ENCODE results near the gene GMNN.

The GMNN gene

GRCh38 chr6:24743265-24743943 is 31.3 kb upstream of the GMNN start:
- no peaks in the 10 kb centered on the region for H3K4me1 ChIP-seq (ENCODE audit: insufficient read depth, low read length, poor library complexity, severe bottlenecking)
- H3K27me3 ChIP-seq (ENCODE audit: insufficient read depth, low read length, poor library complexity, severe bottlenecking), result no peaks in the 10 kb centered on the region
- H3K9me3 ChIP-seq (ENCODE audit: insufficient read depth, low read depth, low read length), result no peaks in the 10 kb centered on the region
- peak overlapping the region; percentile 57 for H2AFZ ChIP-seq (ENCODE audit: low read length)
- H3K79me2 ChIP-seq (ENCODE audit: insufficient read depth, low read length), result no peaks in the 10 kb centered on the region
- H3F3A ChIP-seq (ENCODE audit: low read depth), result no peaks in the 10 kb centered on the region
- H3K9me2 ChIP-seq (replicated peaks; ENCODE audit: low read depth, low read length), result no peaks in the 10 kb centered on the region
- no peak overlapping the region for H3K9ac ChIP-seq (ENCODE audit: low read depth, low read length, poor library complexity, severe bottlenecking)
- no peaks in the 10 kb centered on the region for H4K20me1 ChIP-seq (ENCODE audit: insufficient read depth, low read length, poor library complexity, severe bottlenecking)
- TF ChIP-seq CTCF (conservative IDR thresholded peaks at IDR 0.05; ENCODE audit: low read length) (no peak), EZH2phosphoT487 (IDR thresholded peaks at IDR 0.05; ENCODE audit: borderline replicate concordance) (no peak)
- no peak overlapping the region for H3K4me2 ChIP-seq (ENCODE audit: low read depth, low read length, poor library complexity, severe bottlenecking)
- H3K4me3 ChIP-seq (ENCODE audit: low read length, poor library complexity, severe bottlenecking), result no peak overlapping the region
- H3K36me3 ChIP-seq (ENCODE audit: insufficient read depth, low read length), result no peaks in the 10 kb centered on the region

GRCh38 chr6:24743944-24744335 is 30.8 kb upstream of the GMNN start:
- H2AFZ ChIP-seq (ENCODE audit: low read length), result peak overlapping the region; percentile 57; the same call in 1 of the 2 replicates
- no peaks in the 10 kb centered on the region for H3K27me3 ChIP-seq (ENCODE audit: insufficient read depth, low read length, poor library complexity, severe bottlenecking)
- H4K20me1 ChIP-seq (ENCODE audit: insufficient read depth, low read length, poor library complexity, severe bottlenecking), result no peaks in the 10 kb centered on the region
- no peaks in the 10 kb centered on the region for H3K9me2 ChIP-seq (replicated peaks; ENCODE audit: low read depth, low read length)
- H3K36me3 ChIP-seq (ENCODE audit: insufficient read depth, low read length), result no peaks in the 10 kb centered on the region
- H3F3A ChIP-seq (ENCODE audit: low read depth), result no peaks in the 10 kb centered on the region
- H3K4me1 ChIP-seq (ENCODE audit: insufficient read depth, low read length, poor library complexity, severe bottlenecking), result no peaks in the 10 kb centered on the region
- H3K9me3 ChIP-seq (ENCODE audit: insufficient read depth, low read depth, low read length), result no peaks in the 10 kb centered on the region
- H3K4me2 ChIP-seq (ENCODE audit: low read depth, low read length, poor library complexity, severe bottlenecking), result no peak overlapping the region
- no peaks in the 10 kb centered on the region for H3K79me2 ChIP-seq (ENCODE audit: insufficient read depth, low read length)
- TF ChIP-seq EZH2phosphoT487 (IDR thresholded peaks at IDR 0.05; ENCODE audit: borderline replicate concordance) (no peak), CTCF (conservative IDR thresholded peaks at IDR 0.05; ENCODE audit: low read length) (no peak)
- no peak overlapping the region for H3K4me3 ChIP-seq (ENCODE audit: low read length, poor library complexity, severe bottlenecking)
- H3K9ac ChIP-seq (ENCODE audit: low read depth, low read length, poor library complexity, severe bottlenecking), result no peak overlapping the region

GRCh38 chr6:24744911-24745310 is 29.8 kb upstream of the GMNN start:
- Histone ChIP-seq H3K9me3 (ENCODE audit: insufficient read depth, low read depth, low read length) (no peaks in the 10 kb centered on the region), H3K9ac (ENCODE audit: low read depth, low read length, poor library complexity, severe bottlenecking) (no peak overlapping the region), H3K79me2 (ENCODE audit: insufficient read depth, low read length) (no peaks in the 10 kb centered on the region), H2AFZ (ENCODE audit: low read length) (no peak overlapping the region), H3K27me3 (ENCODE audit: insufficient read depth, low read length, poor library complexity, severe bottlenecking) (no peaks in the 10 kb centered on the region), H3K4me3 (ENCODE audit: low read length, poor library complexity, severe bottlenecking) (no peak overlapping the region), H4K20me1 (ENCODE audit: insufficient read depth, low read length, poor library complexity, severe bottlenecking) (no peaks in the 10 kb centered on the region), H3K9me2 (replicated peaks; ENCODE audit: low read depth, low read length) (no peaks in the 10 kb centered on the region), H3F3A (ENCODE audit: low read depth) (no peaks in the 10 kb centered on the region), H3K4me1 (ENCODE audit: insufficient read depth, low read length, poor library complexity, severe bottlenecking) (no peaks in the 10 kb centered on the region), H3K36me3 (ENCODE audit: insufficient read depth, low read length) (no peaks in the 10 kb centered on the region), H3K4me2 (ENCODE audit: low read depth, low read length, poor library complexity, severe bottlenecking) (no peak overlapping the region)
- TF ChIP-seq EZH2phosphoT487 (IDR thresholded peaks at IDR 0.05; ENCODE audit: borderline replicate concordance) (no peak), CTCF (conservative IDR thresholded peaks at IDR 0.05; ENCODE audit: low read length) (no peak)

Data from Loucy (cell line).